ENCODE measurements around the gene POMC.

- no peak for TF ChIP-seq CTCF (IDR thresholded peaks at IDR 0.05)
- no peak for TF ChIP-seq POLR2AphosphoS5 (IDR thresholded peaks at IDR 0.05)
- TF ChIP-seq POLR2A (IDR thresholded peaks at IDR 0.05), result no peak
These were observed 692 bp upstream of the POMC start for GRCh38 chr2:25169073-25169470.
